Astrocyte of the spinal cord (primary cell): ENCODE results near the gene AUH.

Source experiments
- DNase-seq: peaks from one replicate; pipeline ENCODE4 v3.0.0; 2011; ENCODE audit warnings: low read depth, low spot score
- H3K4me3 ChIP-seq: 2 replicates; pipeline ENCODE4 v1.5.1; 2011; ENCODE audit warnings: low read depth, mild to moderate bottlenecking, low read length, moderate library complexity
- in situ Hi-C: cut with HindIII; loops from 2 replicates; pipeline ENCODE4 v1.10.0; 2017; ENCODE audit warnings: low sequenced_read_pairs
- TF ChIP-seq, protein P1 (sequence below): IDR thresholded peaks from 2 replicates; pipeline ENCODE4 v1.5.1; 2012; ENCODE audit warnings: low read depth, mild to moderate bottlenecking, low read length, inconsistent platforms

AUH gene

DNA sequence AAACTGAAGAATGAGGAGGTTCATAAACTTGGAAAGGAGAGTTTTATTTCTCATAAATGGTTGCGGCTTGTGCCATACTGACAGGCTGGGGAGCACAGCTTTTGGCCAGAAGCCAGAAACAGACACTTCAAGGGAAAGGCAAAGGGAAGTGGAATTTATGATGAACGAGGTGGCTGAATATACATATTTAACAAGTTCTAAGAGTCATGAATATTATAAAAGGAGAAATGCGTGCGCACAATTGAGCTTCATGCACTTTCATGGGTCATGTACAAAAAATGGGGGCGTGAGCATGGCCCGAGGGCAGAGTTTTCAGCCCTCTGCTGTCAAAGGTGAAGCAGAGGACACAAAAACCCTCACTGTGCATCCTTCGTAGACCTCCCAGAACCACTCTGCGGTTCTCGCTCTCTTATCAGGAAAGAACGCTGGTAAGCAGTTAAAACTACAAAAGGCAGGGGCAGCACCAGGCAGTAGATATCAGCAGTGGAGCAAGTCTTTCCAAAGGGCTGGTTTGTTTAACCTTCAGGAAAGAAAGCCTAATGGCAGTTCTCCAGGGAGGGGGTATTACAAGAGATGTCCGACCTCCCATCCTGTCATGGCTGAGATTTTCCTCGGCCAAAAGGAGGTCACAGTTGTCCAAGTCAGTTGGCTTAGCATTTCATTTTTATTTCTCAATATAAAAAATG is 29.0 kb downstream of the AUH start:
- no peak overlapping the region for H3K4me3 ChIP-seq
- no peak for DNase-seq
- in situ Hi-C loops: no loop called here
- TF ChIP-seq, protein P1, sequence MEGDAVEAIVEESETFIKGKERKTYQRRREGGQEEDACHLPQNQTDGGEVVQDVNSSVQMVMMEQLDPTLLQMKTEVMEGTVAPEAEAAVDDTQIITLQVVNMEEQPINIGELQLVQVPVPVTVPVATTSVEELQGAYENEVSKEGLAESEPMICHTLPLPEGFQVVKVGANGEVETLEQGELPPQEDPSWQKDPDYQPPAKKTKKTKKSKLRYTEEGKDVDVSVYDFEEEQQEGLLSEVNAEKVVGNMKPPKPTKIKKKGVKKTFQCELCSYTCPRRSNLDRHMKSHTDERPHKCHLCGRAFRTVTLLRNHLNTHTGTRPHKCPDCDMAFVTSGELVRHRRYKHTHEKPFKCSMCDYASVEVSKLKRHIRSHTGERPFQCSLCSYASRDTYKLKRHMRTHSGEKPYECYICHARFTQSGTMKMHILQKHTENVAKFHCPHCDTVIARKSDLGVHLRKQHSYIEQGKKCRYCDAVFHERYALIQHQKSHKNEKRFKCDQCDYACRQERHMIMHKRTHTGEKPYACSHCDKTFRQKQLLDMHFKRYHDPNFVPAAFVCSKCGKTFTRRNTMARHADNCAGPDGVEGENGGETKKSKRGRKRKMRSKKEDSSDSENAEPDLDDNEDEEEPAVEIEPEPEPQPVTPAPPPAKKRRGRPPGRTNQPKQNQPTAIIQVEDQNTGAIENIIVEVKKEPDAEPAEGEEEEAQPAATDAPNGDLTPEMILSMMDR: no peak

DNA sequence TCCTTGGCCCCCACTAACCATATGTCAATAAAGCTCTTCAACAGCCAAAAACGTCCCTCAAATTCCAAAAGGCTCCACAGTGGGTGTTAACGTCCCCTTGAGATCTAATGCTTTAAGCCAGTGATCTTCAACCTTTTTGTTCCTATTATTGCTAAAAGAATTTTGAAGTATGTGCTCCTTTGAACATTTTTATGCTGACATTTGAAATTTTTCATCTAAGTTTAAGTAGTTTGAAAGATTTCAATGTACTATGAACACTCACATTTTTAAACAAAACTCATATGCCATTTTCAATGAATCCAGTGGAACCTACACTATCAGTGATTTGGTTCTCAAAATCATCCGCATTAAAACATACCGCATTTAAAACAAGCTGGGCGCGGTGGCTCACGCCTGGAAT is 29.9 kb downstream of the AUH start:
- no peak overlapping the region for H3K4me3 ChIP-seq
- no peak for DNase-seq
- in situ Hi-C loops: no loop called here
- TF ChIP-seq, protein P1: no peak

DNA sequence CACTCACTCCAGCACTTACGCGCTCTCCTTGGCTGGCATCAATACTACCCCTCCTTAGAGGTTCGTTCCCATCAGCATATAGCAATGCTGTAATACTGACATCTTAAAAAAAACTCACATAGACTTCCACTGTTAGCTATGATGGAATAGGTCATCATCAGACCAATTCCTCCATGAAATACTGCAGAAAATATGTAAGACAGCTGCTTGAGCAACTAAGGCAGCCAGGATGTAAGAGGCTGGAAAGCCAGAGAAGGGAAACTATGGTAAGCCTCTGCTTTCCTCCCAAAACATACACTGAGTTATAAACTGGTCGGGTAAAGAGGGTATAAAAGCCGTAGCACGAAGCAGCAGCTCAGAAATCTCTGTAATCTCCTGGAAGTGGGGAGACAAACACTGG is 33.5 kb downstream of the AUH start:
- no peak for DNase-seq
- H3K4me3 ChIP-seq: no peak overlapping the region
- TF ChIP-seq, protein P1: no peak
- in situ Hi-C loops: no loop called here

DNA sequence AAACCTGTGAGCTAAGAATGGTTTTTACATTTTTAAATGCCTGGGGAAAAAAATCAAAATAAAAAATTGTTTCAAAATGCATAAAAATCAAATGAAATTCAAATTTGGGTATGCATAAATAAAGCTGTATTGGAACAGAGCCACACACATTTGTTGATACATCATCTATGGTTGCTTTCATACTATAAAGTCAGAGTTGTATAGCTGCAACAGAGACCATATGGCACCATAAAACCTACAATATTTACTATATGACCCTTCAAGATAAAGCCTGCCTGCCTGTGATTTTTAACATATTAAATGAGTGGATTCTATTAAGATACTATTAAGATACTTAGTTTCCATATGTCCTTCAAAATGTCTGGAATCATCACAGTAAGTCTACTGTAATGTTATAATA is 40.0 kb downstream of the AUH start:
- H3K4me3 ChIP-seq: no peak overlapping the region
- TF ChIP-seq, protein P1: no peak
- DNase-seq: no peak
- in situ Hi-C loops: no loop called here

DNA sequence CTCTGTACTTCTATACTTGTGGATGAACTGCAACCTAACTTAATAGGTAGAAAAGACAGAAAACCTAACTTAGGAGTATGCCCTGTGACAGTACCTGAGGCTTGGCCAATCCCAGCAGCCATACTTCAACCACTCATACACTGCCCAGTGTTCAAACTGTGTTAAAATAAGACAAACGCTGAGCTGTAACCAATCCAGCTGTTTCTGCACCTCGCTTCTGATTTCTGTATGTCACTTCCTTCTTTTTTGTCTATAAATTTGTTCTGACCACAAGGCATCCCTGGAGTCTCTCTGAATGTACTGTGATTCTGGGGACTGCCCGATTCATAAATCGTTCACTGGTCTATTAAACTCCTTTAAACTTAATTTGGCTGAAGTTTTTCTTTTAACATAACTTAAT is 41.4 kb downstream of the AUH start:
- no peak overlapping the region for H3K4me3 ChIP-seq
- TF ChIP-seq, protein P1: no peak
- in situ Hi-C loops: no loop called here
- no peak for DNase-seq

DNA sequence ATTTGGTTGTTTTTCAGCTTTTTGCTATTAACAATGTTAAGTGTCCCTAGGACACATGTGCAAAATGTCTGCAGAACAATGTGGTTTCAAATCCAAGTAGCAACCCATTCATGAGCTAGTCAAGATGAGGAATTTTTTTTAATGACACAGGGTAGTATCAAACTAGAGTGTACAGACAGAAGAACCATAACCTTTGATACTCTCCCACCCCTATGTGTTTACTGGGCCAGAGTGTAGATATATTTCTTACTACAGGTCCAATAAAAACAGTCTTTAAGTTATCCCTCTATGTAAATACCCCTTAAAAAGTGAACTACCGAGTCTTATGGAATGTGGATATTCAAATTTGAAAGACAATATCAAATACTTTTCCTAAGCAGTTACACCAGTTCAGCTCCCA is 45.6 kb downstream of the AUH start:
- no peak overlapping the region for H3K4me3 ChIP-seq
- DNase-seq: no peak
- TF ChIP-seq, protein P1: no peak
- in situ Hi-C loops: no loop called here

DNA sequence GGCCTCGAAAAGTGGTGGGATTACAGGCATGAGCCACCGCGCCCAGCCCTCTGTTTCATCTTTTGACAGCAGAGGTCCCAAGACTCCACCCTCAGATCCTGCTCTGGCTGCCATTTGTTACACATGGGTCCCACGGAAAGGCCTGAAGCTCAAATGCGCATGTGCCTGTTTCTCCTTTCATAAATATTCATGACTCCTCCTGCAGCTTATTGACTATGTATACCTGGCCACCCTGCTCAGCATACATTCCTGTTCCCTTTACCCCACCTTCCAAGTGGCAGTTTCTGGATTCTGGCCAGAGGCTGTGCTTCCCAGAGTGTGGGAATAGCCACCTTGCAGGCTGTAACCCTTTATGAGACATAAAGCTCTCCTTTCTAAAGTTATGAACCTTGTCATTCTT is 46.5 kb downstream of the AUH start:
- TF ChIP-seq, protein P1: no peak
- in situ Hi-C loops: no loop called here
- no peak for DNase-seq
- no peak overlapping the region for H3K4me3 ChIP-seq
